DMS114 treated with DMSO at 0.1 percent for 48 hours (cell line): ENCODE measurements around the gene JADE1.

Experiments
- DNase-seq: peaks from one replicate; lab custom pipeline; 2025; ENCODE audit not compliant: unreplicated experiment; lab: John Stamatoyannopoulos, UW

JADE1 gene

GRCh38 chr4:128810331-128810870, 901 bp downstream of the JADE1 start:
- no peak for DNase-seq

- peak; percentile 30 for DNase-seq
These were observed 1.5 kb downstream of the JADE1 start for GRCh38 chr4:128810871-128811570.

- DNase-seq = peak; percentile 61
These were observed 2.3 kb downstream of the JADE1 start for GRCh38 chr4:128811571-128812441.

DNA sequence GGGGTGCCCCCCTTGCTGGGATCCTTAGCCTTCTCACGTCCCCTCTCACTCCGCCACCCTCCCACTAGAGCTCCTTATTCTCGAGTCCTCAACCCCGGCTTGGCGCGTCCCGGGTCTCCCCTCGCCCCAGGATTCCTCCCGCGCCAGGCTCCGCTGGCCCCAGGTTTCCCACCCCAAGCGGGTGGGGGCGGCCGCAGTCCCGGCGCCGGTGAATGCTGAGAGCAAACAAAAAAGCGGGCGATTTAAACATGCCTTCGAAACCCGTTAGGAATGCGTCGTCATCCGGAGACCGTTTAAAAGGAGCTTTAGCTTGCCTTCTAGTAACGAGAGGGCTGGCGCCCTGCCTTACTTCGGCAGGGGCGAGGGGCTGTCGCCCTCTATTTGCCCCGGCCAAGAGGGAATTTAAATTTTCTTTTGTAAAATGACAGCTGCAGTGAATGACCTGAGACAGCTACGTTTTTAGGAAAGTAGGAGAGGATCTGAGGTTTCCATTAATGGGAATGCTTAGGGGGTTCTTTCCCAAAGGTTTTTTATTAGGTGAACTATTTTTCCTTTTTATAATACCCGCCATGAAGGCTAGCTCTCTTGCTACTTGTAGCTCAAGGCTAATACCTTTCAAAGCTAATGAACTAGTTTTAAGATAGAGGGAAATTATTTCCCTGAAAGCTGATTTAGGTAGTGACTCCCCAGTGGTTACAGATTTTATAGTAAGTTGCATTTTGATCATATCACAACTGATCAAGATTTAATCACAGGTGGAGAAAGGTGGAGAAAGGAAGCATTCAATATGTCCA, 3.1 kb downstream of the JADE1 start:
- no peak for DNase-seq

DNA sequence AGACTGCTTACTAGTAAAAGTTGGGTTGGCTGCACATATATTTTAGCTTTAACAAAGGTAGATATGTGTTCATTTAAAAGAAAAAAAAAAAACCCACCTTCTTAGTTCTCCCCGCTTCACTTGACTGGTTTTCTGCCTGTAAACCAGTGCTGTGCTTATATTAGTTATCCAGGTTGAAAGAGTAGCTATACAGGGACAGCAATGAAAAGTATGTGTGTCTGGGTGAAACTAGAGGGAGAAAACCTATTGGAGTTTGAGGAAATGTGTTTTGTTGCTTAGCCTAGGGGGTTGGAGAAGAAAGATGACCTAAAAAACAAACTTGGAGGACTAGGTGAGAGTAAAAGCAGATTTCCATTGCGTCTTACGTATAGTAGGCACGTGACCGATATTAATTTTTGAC, 4.5 kb downstream of the JADE1 start:
- DNase-seq = no peak

- no peak for DNase-seq
These were observed 8.9 kb downstream of the JADE1 start for GRCh38 chr4:128818442-128818841.

GRCh38 chr4:128819082-128819742, 9.7 kb downstream of the JADE1 start:
- no peak for DNase-seq

DNA sequence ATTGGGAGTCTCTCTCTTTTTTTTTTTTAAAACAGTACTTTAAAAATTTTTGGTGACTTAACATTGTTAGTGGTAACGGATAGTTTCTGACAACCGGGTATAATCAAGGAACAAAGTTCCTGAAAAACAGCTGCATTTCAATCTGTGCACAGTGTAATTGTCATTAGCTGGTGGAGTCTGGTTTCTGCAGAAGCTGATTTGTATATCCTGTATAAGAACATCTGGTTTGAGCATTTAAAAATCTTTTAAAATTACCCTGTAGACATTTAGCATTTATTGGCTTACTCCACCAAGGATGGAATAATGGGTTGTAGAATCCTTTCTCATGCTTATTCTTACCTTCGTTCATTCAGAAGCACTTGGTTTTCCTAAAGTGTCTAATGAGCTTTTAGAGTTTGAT, 11.2 kb downstream of the JADE1 start:
- DNase-seq = no peak

DNA sequence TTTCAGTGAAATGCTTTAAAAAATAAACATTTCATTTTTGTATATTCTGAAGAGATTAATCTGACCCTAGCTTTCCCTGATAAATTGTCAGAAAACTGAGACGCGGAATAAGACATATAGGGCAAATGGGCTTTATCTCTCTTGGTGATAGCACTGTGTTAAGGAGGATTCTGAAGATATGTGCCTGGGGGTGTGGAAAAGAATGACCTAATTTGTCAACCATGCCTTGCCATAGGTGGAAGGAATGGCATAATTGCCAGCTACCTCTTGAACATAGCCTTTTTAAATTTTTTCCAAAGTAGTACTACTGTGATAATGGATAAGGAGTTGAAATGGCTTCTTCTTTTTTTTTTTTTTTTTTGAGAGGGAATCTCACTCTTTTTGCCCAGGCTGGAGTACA, 11.7 kb downstream of the JADE1 start:
- no peak for DNase-seq

GRCh38 chr4:128823025-128823661, 13.6 kb downstream of the JADE1 start:
- DNase-seq = no peak

DNA sequence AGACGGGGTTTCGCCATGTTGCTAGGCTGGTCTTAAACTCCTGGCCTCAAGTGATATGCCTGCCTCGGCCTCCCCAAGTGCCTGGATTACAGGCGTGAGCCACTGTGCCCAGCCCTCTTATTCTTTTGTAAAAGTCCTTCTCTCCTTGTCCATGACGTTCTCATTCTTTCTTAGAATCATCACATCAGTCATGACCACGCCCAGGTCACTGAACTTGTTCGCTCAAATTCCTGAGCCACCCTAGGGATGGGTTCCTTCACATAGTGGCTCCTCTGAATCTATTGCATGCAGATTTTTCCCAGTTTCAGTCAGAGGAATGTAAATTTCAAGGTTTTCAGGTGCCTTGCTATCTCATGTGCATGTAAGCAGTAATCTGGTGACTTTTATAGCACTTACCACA, 15.7 kb downstream of the JADE1 start:
- no peak for DNase-seq

DNA sequence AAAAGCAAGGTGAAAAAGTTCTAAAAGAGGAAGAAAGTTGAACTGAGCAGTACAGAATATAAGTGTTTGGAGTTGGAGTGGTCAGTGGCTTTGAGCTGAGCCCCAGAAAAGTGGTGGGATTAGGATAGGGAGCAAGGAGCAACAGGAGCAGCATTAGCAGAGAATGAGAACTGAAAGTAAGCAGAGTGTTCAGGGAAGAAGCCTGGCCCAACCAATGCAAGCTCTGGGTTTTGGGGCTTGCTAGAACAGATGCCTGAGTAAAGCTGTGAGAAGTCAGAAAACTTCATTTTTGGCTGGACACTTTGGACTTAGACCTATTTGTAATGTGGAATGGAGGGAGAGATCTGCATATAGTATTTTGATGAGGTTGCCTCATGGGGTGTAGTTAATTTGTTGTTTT, 17.8 kb downstream of the JADE1 start:
- DNase-seq = no peak

- no peak for DNase-seq
These were observed 21.5 kb downstream of the JADE1 start for GRCh38 chr4:128830906-128831503.

GRCh38 chr4:128831531-128832242, 22.2 kb downstream of the JADE1 start:
- DNase-seq = no peak

DNA sequence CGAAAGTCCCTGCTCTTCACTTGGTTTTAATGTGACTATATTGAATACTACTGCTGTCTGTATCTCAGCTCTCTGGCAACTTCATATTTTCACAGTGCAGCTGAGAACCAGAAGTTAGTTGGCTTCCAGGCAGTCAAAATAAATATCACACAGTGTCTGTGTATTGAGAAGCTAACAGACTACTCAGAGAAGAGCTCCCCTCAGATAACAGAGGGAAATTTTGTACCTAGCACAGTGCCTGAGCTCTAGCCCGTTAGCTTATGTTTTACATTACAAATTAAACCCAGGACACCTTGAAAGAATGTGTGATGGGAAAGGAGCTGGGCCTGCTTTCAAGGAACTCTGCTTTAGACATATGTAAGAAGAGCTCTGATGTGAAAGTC, 22.7 kb downstream of the JADE1 start:
- no peak for DNase-seq

DNA sequence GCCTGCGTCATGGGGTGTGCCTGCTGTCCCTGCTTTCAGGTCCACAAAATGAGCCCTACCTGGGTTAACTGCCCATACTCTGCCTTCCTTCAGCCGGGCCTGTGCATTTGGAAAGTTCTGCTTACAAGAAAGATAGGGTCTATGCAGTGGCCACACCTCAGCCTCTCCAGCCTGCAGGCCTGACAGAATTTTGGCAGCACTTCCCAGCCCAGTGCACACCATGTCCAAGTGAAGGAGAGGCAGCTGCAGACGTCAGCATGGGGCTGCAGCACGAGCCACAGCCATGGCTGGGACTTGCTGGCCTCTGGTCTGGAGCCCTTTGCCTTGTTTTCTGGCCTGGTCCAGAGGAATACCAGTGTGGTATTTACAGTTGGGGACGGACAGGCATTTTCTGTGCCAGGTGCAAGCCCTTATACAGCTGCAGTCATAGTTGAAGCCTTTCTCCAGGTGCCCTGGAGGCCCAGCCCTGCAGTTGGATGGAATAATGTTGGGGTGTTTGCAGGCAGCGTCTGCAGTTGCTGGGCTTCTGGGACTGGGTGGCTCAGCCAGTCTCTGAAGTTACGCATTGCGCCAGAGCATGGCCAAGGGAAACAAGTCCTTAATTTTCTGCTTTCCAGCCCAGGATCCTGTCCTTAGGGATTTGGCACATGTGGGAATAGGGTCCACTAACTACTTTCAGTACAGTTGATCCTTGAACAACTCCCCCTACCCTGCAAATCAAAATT, 26.2 kb downstream of the JADE1 start:
- no peak for DNase-seq

DNA sequence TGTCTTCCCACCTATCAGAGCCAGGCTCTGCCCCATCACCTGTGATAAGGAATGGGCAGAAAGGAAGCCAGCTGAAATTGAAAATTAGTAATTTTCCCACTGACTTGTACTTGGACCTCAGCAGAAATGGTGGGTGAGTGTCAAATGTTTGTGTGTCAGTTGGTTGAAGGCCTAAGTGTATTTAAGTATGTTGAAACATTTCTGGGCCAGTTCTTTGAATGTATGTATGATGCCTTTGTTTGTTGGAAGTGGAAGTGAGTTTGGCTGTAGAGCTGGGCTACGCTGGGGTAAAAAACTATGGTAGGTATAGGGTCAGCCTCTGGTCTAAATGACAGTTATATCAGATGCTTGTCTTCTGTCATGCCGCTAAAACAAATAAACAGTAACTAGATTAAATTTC, 27.7 kb downstream of the JADE1 start:
- no peak for DNase-seq

DNA sequence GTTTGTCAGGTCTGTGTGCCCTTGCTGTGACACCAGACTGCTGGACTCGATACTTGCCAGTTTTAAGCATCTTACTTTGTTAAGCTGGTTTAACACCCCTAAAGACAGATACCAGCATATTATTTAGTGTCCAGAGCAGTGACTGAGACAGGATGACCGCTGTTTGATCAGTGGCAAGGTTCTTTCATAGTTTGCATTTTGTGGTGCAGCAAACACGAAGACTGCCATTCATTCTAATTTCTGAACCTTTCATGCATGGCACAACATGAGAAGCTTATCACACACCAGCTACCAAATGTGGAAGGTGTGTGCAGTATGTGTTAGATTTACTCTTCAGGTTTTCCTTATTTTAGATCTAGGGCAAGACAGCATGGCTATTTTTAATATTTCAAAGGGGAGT, 28.2 kb downstream of the JADE1 start:
- no peak for DNase-seq
